ENCODE results near the gene MEX3A.

Gene MEX3A

DNA sequence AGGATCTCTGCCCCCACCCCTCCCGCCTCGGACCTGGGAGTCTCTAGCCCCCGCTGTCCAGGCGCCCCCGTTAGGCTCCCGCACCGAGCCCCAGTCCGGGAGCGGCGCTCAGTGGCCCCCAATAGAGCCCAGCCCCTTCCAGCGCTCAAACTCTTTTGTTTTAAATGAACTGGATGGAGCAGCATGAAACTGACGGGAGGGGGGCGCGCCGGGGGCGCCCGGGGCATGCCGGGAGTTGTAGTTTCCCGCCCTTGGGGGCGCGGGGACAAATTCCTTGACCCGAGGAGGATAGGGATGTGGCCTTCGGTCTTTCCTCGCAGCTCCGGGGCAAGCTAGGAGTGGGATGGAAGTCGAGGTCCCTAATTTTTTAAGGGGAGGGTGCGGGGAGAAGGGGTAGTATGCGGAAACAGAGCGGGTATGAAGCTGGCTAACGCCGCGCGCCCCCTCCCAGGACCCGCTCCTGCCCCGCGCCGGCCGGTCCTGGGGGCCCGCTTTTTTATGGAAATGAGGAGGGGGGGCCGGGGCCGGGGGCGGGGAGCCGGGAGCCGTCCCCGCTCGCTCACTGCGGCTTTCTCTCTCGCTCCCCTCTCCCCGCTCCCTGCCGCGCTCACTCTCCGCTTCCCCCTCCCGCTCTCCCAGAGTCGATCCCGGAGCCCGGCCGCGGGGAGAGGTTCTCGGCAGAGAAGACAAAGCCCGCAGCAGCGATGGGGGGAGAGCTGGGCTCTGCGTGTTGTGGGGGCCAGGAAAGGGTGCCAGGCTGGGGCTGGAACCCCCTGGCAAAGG, at the start of gene MEX3A:
Gene MEX3A (minus strand): TSS at position 157 of the 783 bp plus-strand sequence. CDS start 467 bp downstream, outside the sequence.
- Histone ChIP-seq H3K4me3 (ENCODE audit: low read depth, low read length) (peak within 1 kb of the TSS; percentile 80), H3K27me3 (replicated peaks) (no peaks in the 10 kb centered on the region), H3K27ac (no peak within 1 kb of the TSS), H3K36me3 (replicated peaks) (no peaks in the 10 kb centered on the region)
- in situ Hi-C loops (cut with HindIII; ENCODE audit: low pct_ligation_motif_present, low sequenced_read_pairs) = no loop called here
- DNase-seq = peak; percentile 68
- TF ChIP-seq, protein P1, sequence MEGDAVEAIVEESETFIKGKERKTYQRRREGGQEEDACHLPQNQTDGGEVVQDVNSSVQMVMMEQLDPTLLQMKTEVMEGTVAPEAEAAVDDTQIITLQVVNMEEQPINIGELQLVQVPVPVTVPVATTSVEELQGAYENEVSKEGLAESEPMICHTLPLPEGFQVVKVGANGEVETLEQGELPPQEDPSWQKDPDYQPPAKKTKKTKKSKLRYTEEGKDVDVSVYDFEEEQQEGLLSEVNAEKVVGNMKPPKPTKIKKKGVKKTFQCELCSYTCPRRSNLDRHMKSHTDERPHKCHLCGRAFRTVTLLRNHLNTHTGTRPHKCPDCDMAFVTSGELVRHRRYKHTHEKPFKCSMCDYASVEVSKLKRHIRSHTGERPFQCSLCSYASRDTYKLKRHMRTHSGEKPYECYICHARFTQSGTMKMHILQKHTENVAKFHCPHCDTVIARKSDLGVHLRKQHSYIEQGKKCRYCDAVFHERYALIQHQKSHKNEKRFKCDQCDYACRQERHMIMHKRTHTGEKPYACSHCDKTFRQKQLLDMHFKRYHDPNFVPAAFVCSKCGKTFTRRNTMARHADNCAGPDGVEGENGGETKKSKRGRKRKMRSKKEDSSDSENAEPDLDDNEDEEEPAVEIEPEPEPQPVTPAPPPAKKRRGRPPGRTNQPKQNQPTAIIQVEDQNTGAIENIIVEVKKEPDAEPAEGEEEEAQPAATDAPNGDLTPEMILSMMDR (IDR thresholded peaks at IDR 0.05; ENCODE audit: low read depth, low read length, missing control alignments) = no peak

DNA sequence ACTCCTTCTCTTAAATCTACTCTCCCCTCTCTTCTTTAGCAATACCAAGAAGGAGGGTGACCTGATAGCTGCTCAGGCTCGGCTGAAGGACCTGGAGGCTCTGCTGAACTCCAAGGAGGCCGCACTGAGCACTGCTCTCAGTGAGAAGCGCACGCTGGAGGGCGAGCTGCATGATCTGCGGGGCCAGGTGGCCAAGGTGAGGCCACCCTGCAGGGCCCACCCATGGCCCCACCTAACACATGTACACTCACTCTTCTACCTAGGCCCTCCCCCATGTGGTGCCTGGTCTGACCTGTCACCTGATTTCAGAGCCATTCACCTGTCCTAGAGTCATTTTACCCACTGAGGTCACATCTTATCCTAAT, 48.3 kb upstream of the MEX3A start:
- DNase-seq = no peak
- in situ Hi-C loops (cut with HindIII; ENCODE audit: low pct_ligation_motif_present, low sequenced_read_pairs) = no loop called here
- TF ChIP-seq, protein P1 (IDR thresholded peaks at IDR 0.05; ENCODE audit: low read depth, low read length, missing control alignments) = no peak
- Histone ChIP-seq H3K4me3 (ENCODE audit: low read depth, low read length) (no peak overlapping the region), H3K27ac (peak overlapping the region; percentile 100), H3K36me3 (replicated peaks) (peaks cover 49% of the 10 kb centered on the region), H3K27me3 (replicated peaks) (no peaks in the 10 kb centered on the region)

DNA sequence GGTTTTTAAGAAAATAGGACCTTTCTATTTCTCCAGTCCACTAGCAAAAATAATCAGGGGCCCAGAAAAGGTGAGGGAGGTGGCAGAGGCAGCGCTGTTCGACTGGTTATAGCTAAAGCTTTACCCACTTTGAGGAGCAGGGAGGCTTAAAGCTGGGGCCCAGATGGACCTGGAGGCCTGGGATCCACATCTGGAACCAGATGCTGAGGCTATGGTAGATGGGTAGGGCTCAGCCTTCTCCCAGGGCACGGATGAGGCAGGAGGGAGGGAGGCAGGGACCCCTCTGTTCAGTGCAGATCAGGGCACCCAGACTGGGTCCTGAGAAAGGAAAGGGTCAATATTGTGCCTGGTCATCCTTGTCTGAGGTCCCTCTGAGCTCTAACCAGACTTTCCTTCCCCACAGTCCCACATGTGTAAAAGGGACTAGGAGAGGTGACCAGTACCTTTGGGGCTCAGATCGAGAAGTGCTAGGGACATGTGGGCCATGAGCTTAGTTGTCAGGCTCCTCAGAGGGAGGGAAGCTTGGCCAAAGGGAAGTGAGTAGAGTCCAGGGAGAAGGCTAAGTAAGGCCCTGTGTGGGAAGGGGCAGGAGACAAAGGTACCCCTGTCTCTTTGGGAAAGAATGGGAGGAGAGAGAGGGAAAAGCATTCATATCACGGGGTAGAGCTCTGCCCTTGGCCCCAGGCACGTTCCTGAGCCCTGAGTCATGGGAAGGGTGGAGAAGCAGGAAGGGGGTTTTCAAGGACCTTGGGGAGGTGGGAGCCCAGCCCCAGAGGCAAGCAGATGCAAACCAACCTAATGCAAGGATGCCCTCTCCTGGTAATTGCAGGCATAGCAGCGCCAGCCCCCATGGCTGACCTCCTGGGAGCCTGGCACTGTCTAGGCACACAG, 47.7 kb upstream of the MEX3A start:
- Histone ChIP-seq H3K27ac (peak overlapping the region; percentile 100), H3K4me3 (ENCODE audit: low read depth, low read length) (peak overlapping the region; percentile 5), H3K36me3 (replicated peaks) (peaks cover 43% of the 10 kb centered on the region), H3K27me3 (replicated peaks) (no peaks in the 10 kb centered on the region)
- in situ Hi-C loops (cut with HindIII; ENCODE audit: low pct_ligation_motif_present, low sequenced_read_pairs) = no loop called here
- DNase-seq = peak; percentile 93
- TF ChIP-seq, protein P1 (IDR thresholded peaks at IDR 0.05; ENCODE audit: low read depth, low read length, missing control alignments) = peak; percentile 97

- peaks cover 33% of the 10 kb centered on the region for H3K36me3 ChIP-seq (replicated peaks)
- peak overlapping the region; percentile 100 for H3K27ac ChIP-seq
- TF ChIP-seq, protein P1 (IDR thresholded peaks at IDR 0.05; ENCODE audit: low read depth, low read length, missing control alignments) = no peak
- no peak for DNase-seq
- H3K4me3 ChIP-seq (ENCODE audit: low read depth, low read length) = no peak overlapping the region
- no peaks in the 10 kb centered on the region for H3K27me3 ChIP-seq (replicated peaks)
- in situ Hi-C loops (cut with HindIII; ENCODE audit: low pct_ligation_motif_present, low sequenced_read_pairs) = no loop called here
Observed at GRCh38 chr1:156128654-156129597, 46.7 kb upstream of the MEX3A start.

- no peak for DNase-seq
- Histone ChIP-seq H3K27me3 (replicated peaks) (no peaks in the 10 kb centered on the region), H3K27ac (peak overlapping the region; percentile 100), H3K36me3 (replicated peaks) (peaks cover 27% of the 10 kb centered on the region), H3K4me3 (ENCODE audit: low read depth, low read length) (no peak overlapping the region)
- in situ Hi-C loops (cut with HindIII; ENCODE audit: low pct_ligation_motif_present, low sequenced_read_pairs) = no loop called here
- TF ChIP-seq, protein P1 (IDR thresholded peaks at IDR 0.05; ENCODE audit: low read depth, low read length, missing control alignments) = no peak
Observed at GRCh38 chr1:156128308-156128653, 46.0 kb upstream of the MEX3A start.
